H1 (cell line): Measurements from ENCODE around the gene NXPH4. TPM values are rescaled to one million over a fixed set of nuclear protein-coding genes. Genes with fewer than 3 reads are reported as not detected.

Source experiments
- CHD7 ChIP-seq: fragments of 300-600 bp; sonication (generic); IDR thresholded peaks from 2 replicates; pipeline ENCODE4 v1.7.1; 2012; ENCODE audit warnings: low read length, moderate library complexity, mild to moderate bottlenecking, inconsistent platforms; ENCODE audit not compliant: insufficient replicate concordance
- CREB1 ChIP-seq: IDR thresholded peaks from 2 replicates; pipeline ENCODE4 v1.6.1; 2012; ENCODE audit warnings: inconsistent platforms
- NRF1 ChIP-seq: IDR thresholded peaks from 2 replicates; pipeline ENCODE4 v1.6.1; 2011; ENCODE audit warnings: mild to moderate bottlenecking, low read depth, low read length, improper control_type of control experiment
- POU5F1 ChIP-seq: IDR thresholded peaks from 2 replicates; pipeline ENCODE4 v1.6.1; 2011; ENCODE audit warnings: low read depth, mild to moderate bottlenecking, low read length, moderate library complexity
- polyA plus RNA-seq, 7 experiments: library from polyadenylated mRNA; depleted of rRNA in 3 of 7; stranded (reverse) in 5 of 7; unstranded in 2 of 7; fragments of >200 nt in 5 of 7; fragments of 200-250 nt in 2 of 7; gene quantifications; 1 replicate in 5 of 7; 2 replicates in 1 of 7; 4 replicates in 1 of 7; pipeline versions ENCODE4 v1.2.1 to v1.2.3, GENCODE V29; 2011 to 2013; ENCODE audit warnings: missing spikeins in 2 of 7, mixed read lengths in 2 of 7
- total RNA-seq: library from RNA; stranded (reverse); fragmentation: NEBNext Ultra II Directional; extraction: Animal tissue kit (Norgen Biotek cat#: 25700); gene quantifications from 2 replicates; pipeline ENCODE4 v1.2.1, GENCODE V29; 2021

NXPH4 gene
- total and polyA plus RNA-seq, 2 of the 8 experiments (the other 6 are each of a cell fraction or from before 2014, with no cell fraction given) = 0.92 to 1.7 TPM

- TF ChIP-seq CHD7 (no peak), CREB1 (no peak), NRF1 (no peak), POU5F1 (no peak)
Observed at GRCh38 chr12:57169969-57170368, 46.6 kb upstream of the NXPH4 start (continued).
